Measurements from ENCODE around the gene FGB.

- no peak for TF ChIP-seq POLR2A (IDR thresholded peaks at IDR 0.05)
- TF ChIP-seq CTCF (IDR thresholded peaks at IDR 0.05 in 8 of 11, conservative IDR thresholded peaks at IDR 0.05 in 3 of 11), result no peak
- TF ChIP-seq POLR2AphosphoS5 (IDR thresholded peaks at IDR 0.05), result no peak
These were observed 40.5 kb downstream of the FGB start for GRCh38 chr4:154603033-154603943.
